HEK293 (cell line): ENCODE measurements around the gene CLDN14.

Experiments used
- CTCF ChIA-PET: fragments of 350-600 bp; formaldehyde crosslinking; extraction: SDS; loops from one replicate; lab custom pipeline; 2021; ENCODE audit warnings: antibody characterized with exemption; lab: Yijun Ruan, JAX
- POLR2A ChIA-PET: fragments of 300-600 bp; formaldehyde crosslinking; extraction: SDS; loops from one replicate; lab custom pipeline; 2020; ENCODE audit warnings: antibody characterized with exemption, inconsistent platforms; lab: Yijun Ruan, JAX
- H3K27ac ChIP-seq: fragments of 200-500 bp; sonication (Bioruptor generic); 2 replicates; pipeline ENCODE4 v1.5.1; 2014; ENCODE audit warnings: low read depth, low read length, control low read depth, inconsistent platforms; ENCODE audit errors: extremely low read depth
- H3K36me3 ChIP-seq, 2 experiments: fragments of 200-500 bp in 1 of 2; sonication (Bioruptor generic) in 1 of 2; 1 replicate in 1 of 2; 2 replicates in 1 of 2; pipeline ENCODE4 v1.5.1; 2014 to 2017; ENCODE audit warnings: inconsistent platforms in 2 of 2, low read length in 2 of 2; ENCODE audit not compliant: control insufficient read depth in 2 of 2, insufficient read depth in 1 of 2
- H3K4me1 ChIP-seq: fragments of 200-500 bp; sonication (Bioruptor generic); 2 replicates; pipeline ENCODE4 v1.5.1; 2014; ENCODE audit warnings: mild to moderate bottlenecking, low read length, inconsistent platforms; ENCODE audit not compliant: control insufficient read depth, insufficient read depth
- H3K4me3 ChIP-seq: 2 replicates; pipeline ENCODE4 v1.5.1; 2011; ENCODE audit warnings: low read depth, mild to moderate bottlenecking, control low read depth, low read length, moderate library complexity
- H3K9me3 ChIP-seq: fragments of 200-500 bp; sonication (Bioruptor generic); 2 replicates; pipeline ENCODE4 v1.5.1; 2014; ENCODE audit warnings: low read depth, low read length, inconsistent platforms; ENCODE audit not compliant: control insufficient read depth, insufficient read depth
- BCL11A ChIP-seq: fragments of 450-650 bp; formaldehyde crosslinking; IDR thresholded peaks from 2 replicates; pipeline ENCODE4 v1.5.1; 2016; ENCODE audit warnings: low read depth, missing biosample characterization, missing genetic modification characterization
- GLI4 ChIP-seq: fragments of 450-650 bp; formaldehyde crosslinking; IDR thresholded peaks from 2 replicates; pipeline ENCODE4 v1.5.1; 2016; ENCODE audit warnings: missing biosample characterization, missing genetic modification characterization
- KLF9 ChIP-seq: fragments of 450-650 bp; formaldehyde crosslinking; IDR thresholded peaks from 2 replicates; pipeline ENCODE4 v1.5.1; 2016; ENCODE audit warnings: missing biosample characterization, missing genetic modification characterization, low read depth
- TCF7L2 ChIP-seq: IDR thresholded peaks from 2 replicates; pipeline ENCODE4 v1.6.1; 2011; ENCODE audit warnings: low read depth, mild to moderate bottlenecking, inconsistent platforms, low read length, moderate library complexity, borderline replicate concordance
- ZEB2 ChIP-seq: fragments of 450-650 bp; formaldehyde crosslinking; IDR thresholded peaks from 2 replicates; pipeline ENCODE4 v1.5.1; 2016; ENCODE audit warnings: missing biosample characterization, missing genetic modification characterization
- ZFHX2 ChIP-seq: fragments of 450-650 bp; formaldehyde crosslinking; conservative IDR thresholded peaks from 2 replicates; pipeline ENCODE4 v1.5.1; 2016; ENCODE audit warnings: missing biosample characterization, missing genetic modification characterization
- ZNF132 ChIP-seq: fragments of 450-650 bp; formaldehyde crosslinking; IDR thresholded peaks from 2 replicates; pipeline ENCODE4 v1.5.1; 2017; ENCODE audit warnings: missing biosample characterization, missing genetic modification characterization, borderline replicate concordance
- ZNF133 ChIP-seq: fragments of 450-650 bp; formaldehyde crosslinking; IDR thresholded peaks from 2 replicates; pipeline ENCODE4 v1.5.1; 2016; ENCODE audit warnings: missing biosample characterization, missing genetic modification characterization
- ZNF155 ChIP-seq: fragments of 450-650 bp; formaldehyde crosslinking; IDR thresholded peaks from 2 replicates; pipeline ENCODE4 v1.5.1; 2016; ENCODE audit warnings: missing biosample characterization, missing genetic modification characterization
- ZNF16 ChIP-seq: fragments of 450-650 bp; formaldehyde crosslinking; IDR thresholded peaks from 2 replicates; pipeline ENCODE4 v1.5.1; 2016; ENCODE audit warnings: low read depth, missing biosample characterization, missing genetic modification characterization
- ZNF202 ChIP-seq: fragments of 450-650 bp; formaldehyde crosslinking; IDR thresholded peaks from 2 replicates; pipeline ENCODE4 v1.5.1; 2016; ENCODE audit warnings: missing biosample characterization, missing genetic modification characterization, borderline replicate concordance
- ZNF211 ChIP-seq: fragments of 450-650 bp; formaldehyde crosslinking; IDR thresholded peaks from 2 replicates; pipeline ENCODE4 v1.5.1; 2016; ENCODE audit warnings: low read depth, missing biosample characterization, missing genetic modification characterization
- ZNF292 ChIP-seq: fragments of 450-650 bp; formaldehyde crosslinking; IDR thresholded peaks from 2 replicates; pipeline ENCODE4 v1.5.1; 2016; ENCODE audit warnings: low read depth, missing biosample characterization, missing genetic modification characterization, borderline replicate concordance
- ZNF311 ChIP-seq: fragments of 450-650 bp; formaldehyde crosslinking; IDR thresholded peaks from 2 replicates; pipeline ENCODE4 v1.5.1; 2017; ENCODE audit warnings: missing biosample characterization, missing genetic modification characterization, borderline replicate concordance
- ZNF324 ChIP-seq: fragments of 450-650 bp; formaldehyde crosslinking; IDR thresholded peaks from 2 replicates; pipeline ENCODE4 v1.5.1; 2016; ENCODE audit warnings: missing biosample characterization, missing genetic modification characterization
- ZNF433 ChIP-seq: fragments of 450-650 bp; formaldehyde crosslinking; IDR thresholded peaks from 2 replicates; pipeline ENCODE4 v1.5.1; 2016; ENCODE audit warnings: missing biosample characterization, missing genetic modification characterization, low read depth
- ZNF473 ChIP-seq: fragments of 450-650 bp; formaldehyde crosslinking; IDR thresholded peaks from 2 replicates; pipeline ENCODE4 v1.5.1; 2017; ENCODE audit warnings: missing biosample characterization, missing genetic modification characterization
- ZNF544 ChIP-seq: fragments of 450-650 bp; formaldehyde crosslinking; IDR thresholded peaks from 2 replicates; pipeline ENCODE4 v1.5.0; 2017; ENCODE audit warnings: missing biosample characterization, missing genetic modification characterization
- ZNF549 ChIP-seq: fragments of 450-650 bp; IDR thresholded peaks from 2 replicates; pipeline ENCODE4 v1.5.1; 2018; ENCODE audit warnings: missing biosample characterization, missing genetic modification characterization, mild to moderate bottlenecking, inconsistent platforms, moderate library complexity
- ZNF610 ChIP-seq: fragments of 450-650 bp; formaldehyde crosslinking; IDR thresholded peaks from 2 replicates; pipeline ENCODE4 v1.5.1; 2016; ENCODE audit warnings: missing biosample characterization, missing genetic modification characterization, borderline replicate concordance
- ZNF785 ChIP-seq: fragments of 450-650 bp; formaldehyde crosslinking; IDR thresholded peaks from 2 replicates; pipeline ENCODE4 v1.5.1; 2016; ENCODE audit warnings: missing biosample characterization, missing genetic modification characterization
- ZNF791 ChIP-seq: fragments of 450-650 bp; formaldehyde crosslinking; IDR thresholded peaks from 2 replicates; pipeline ENCODE4 v1.5.1; 2016; ENCODE audit warnings: missing biosample characterization, missing genetic modification characterization
- TF ChIP-seq, protein P1 (sequence below): fragments of 450-650 bp; formaldehyde crosslinking; IDR thresholded peaks from 2 replicates; pipeline ENCODE4 v1.5.1; 2016; ENCODE audit warnings: missing biosample characterization, missing genetic modification characterization
- TF ChIP-seq, protein P2 (sequence below): fragments of 450-650 bp; formaldehyde crosslinking; IDR thresholded peaks from 2 replicates; pipeline ENCODE4 v1.5.1; 2016; ENCODE audit warnings: missing biosample characterization, missing genetic modification characterization
- TF ChIP-seq, protein P3 (sequence below): fragments of 450-650 bp; formaldehyde crosslinking; conservative IDR thresholded peaks from 2 replicates; pipeline ENCODE4 v1.5.1; 2016; ENCODE audit warnings: low read depth, missing biosample characterization, missing genetic modification characterization
- TF ChIP-seq, protein P4 (sequence below): fragments of 450-650 bp; formaldehyde crosslinking; IDR thresholded peaks from 2 replicates; pipeline ENCODE4 v1.5.1; 2016; ENCODE audit warnings: missing biosample characterization, missing genetic modification characterization, borderline replicate concordance

Gene CLDN14

DNA sequence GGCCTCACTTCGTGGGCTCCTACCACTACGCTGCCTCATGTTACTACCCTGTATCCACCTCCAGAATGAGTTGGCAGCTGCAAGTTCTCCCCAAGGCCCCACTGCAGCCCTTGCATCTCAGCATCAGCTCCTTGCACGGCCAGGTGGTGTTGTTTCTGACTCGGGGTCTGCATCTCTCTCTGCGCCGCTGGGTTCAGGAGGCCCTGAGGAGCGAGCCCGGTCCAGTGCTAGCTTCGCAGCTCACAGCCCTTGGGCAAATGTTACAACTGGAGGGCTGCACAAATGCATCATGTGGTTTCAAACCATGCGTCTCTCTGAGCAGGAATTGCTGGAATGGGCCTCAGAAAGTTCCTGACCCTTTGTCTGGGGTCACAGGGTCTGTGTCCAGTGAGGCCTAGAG, 3.2 kb upstream of the CLDN14 start (continued):
- no peak for TF ChIP-seq ZNF202 (tag by site-specific recombination)
- TF ChIP-seq ZNF324 (tag by site-specific recombination) = no peak
- TF ChIP-seq, protein P1, sequence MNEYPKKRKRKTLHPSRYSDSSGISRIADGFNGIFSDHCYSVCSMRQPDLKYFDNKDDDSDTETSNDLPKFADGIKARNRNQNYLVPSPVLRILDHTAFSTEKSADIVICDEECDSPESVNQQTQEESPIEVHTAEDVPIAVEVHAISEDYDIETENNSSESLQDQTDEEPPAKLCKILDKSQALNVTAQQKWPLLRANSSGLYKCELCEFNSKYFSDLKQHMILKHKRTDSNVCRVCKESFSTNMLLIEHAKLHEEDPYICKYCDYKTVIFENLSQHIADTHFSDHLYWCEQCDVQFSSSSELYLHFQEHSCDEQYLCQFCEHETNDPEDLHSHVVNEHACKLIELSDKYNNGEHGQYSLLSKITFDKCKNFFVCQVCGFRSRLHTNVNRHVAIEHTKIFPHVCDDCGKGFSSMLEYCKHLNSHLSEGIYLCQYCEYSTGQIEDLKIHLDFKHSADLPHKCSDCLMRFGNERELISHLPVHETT (tag by site-specific recombination) = no peak
- no peak for TF ChIP-seq ZNF791 (tag by site-specific recombination)
- TF ChIP-seq TCF7L2 = no peak
- TF ChIP-seq ZNF473 (tag by site-specific recombination) = no peak
- no peak for TF ChIP-seq ZNF610 (tag by site-specific recombination)
- TF ChIP-seq, protein P2, sequence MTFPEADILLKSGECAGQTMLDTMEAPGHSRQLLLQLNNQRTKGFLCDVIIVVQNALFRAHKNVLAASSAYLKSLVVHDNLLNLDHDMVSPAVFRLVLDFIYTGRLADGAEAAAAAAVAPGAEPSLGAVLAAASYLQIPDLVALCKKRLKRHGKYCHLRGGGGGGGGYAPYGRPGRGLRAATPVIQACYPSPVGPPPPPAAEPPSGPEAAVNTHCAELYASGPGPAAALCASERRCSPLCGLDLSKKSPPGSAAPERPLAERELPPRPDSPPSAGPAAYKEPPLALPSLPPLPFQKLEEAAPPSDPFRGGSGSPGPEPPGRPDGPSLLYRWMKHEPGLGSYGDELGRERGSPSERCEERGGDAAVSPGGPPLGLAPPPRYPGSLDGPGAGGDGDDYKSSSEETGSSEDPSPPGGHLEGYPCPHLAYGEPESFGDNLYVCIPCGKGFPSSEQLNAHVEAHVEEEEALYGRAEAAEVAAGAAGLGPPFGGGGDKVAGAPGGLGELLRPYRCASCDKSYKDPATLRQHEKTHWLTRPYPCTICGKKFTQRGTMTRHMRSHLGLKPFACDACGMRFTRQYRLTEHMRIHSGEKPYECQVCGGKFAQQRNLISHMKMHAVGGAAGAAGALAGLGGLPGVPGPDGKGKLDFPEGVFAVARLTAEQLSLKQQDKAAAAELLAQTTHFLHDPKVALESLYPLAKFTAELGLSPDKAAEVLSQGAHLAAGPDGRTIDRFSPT = no peak
- TF ChIP-seq KLF9 = no peak
- TF ChIP-seq ZNF311 (tag by site-specific recombination) = no peak
- no peak for TF ChIP-seq ZNF544 (tag by site-specific recombination)

DNA sequence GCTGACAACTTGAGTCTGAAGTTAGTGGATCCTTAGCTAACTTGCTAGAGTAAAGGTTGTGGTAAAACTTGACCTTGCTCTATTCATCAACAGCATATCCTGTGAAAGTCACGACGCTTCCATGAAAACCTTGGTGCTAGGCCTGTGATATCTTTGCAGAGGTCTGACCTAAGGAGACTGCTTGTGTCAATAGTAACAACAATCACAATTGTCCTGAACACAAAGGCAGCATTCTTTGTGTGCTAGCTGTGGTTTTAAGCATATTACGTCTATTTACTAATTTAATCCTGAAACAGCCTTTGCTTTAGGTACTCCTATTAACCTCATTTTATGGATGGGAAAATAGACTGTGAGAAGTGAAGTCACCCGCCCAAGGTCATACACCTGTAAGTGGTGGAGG, 2.8 kb upstream of the CLDN14 start:
- ChIA-PET POLR2A (interaction anchor here (0.9 kb wide), 1 partner anchor 61 kb away, joined by 3 read pairs; no protein-coding TSS in a partner anchor), CTCF (no interaction called here)
- Histone ChIP-seq H3K9me3 (no peaks in the 10 kb centered on the region), H3K4me3 (no peak overlapping the region)
- TF ChIP-seq ZNF785 (no peak), BCL11A (tag by site-specific recombination) (no peak), ZNF133 (tag by site-specific recombination) (no peak), ZNF155 (tag by site-specific recombination) (no peak), ZNF292 (no peak), GLI4 (no peak), ZNF132 (tag by site-specific recombination) (no peak), ZNF16 (tag by site-specific recombination) (no peak), ZNF433 (no peak), ZEB2 (tag by site-specific recombination) (no peak), ZNF549 (tag by site-specific recombination) (no peak), ZFHX2 (tag by site-specific recombination) (no peak), ZNF211 (tag by site-specific recombination) (no peak)
- TF ChIP-seq, protein P3, sequence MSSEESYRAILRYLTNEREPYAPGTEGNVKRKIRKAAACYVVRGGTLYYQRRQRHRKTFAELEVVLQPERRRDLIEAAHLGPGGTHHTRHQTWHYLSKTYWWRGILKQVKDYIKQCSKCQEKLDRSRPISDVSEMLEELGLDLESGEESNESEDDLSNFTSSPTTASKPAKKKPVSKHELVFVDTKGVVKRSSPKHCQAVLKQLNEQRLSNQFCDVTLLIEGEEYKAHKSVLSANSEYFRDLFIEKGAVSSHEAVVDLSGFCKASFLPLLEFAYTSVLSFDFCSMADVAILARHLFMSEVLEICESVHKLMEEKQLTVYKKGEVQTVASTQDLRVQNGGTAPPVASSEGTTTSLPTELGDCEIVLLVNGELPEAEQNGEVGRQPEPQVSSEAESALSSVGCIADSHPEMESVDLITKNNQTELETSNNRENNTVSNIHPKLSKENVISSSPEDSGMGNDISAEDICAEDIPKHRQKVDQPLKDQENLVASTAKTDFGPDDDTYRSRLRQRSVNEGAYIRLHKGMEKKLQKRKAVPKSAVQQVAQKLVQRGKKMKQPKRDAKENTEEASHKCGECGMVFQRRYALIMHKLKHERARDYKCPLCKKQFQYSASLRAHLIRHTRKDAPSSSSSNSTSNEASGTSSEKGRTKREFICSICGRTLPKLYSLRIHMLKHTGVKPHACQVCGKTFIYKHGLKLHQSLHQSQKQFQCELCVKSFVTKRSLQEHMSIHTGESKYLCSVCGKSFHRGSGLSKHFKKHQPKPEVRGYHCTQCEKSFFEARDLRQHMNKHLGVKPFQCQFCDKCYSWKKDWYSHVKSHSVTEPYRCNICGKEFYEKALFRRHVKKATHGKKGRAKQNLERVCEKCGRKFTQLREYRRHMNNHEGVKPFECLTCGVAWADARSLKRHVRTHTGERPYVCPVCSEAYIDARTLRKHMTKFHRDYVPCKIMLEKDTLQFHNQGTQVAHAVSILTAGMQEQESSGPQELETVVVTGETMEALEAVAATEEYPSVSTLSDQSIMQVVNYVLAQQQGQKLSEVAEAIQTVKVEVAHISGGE (tag by site-specific recombination) = no peak
- TF ChIP-seq, protein P4, sequence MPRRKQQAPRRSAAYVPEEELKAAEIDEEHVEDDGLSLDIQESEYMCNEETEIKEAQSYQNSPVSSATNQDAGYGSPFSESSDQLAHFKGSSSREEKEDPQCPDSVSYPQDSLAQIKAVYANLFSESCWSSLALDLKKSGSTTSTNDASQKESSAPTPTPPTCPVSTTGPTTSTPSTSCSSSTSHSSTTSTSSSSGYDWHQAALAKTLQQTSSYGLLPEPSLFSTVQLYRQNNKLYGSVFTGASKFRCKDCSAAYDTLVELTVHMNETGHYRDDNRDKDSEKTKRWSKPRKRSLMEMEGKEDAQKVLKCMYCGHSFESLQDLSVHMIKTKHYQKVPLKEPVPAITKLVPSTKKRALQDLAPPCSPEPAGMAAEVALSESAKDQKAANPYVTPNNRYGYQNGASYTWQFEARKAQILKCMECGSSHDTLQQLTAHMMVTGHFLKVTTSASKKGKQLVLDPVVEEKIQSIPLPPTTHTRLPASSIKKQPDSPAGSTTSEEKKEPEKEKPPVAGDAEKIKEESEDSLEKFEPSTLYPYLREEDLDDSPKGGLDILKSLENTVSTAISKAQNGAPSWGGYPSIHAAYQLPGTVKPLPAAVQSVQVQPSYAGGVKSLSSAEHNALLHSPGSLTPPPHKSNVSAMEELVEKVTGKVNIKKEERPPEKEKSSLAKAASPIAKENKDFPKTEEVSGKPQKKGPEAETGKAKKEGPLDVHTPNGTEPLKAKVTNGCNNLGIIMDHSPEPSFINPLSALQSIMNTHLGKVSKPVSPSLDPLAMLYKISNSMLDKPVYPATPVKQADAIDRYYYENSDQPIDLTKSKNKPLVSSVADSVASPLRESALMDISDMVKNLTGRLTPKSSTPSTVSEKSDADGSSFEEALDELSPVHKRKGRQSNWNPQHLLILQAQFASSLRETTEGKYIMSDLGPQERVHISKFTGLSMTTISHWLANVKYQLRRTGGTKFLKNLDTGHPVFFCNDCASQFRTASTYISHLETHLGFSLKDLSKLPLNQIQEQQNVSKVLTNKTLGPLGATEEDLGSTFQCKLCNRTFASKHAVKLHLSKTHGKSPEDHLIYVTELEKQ (tag by site-specific recombination) = no peak
- TF ChIP-seq, all 188 proteins: peak for 0
- H3K36me3 ChIP-seq = no peaks in the 10 kb centered on the region
- H3K4me1 ChIP-seq = no peaks in the 10 kb centered on the region
- no peak overlapping the region for H3K27ac ChIP-seq
